GM23338 (cell line): ENCODE data around the gene SOS2. TPM values are rescaled to one million over a fixed set of nuclear protein-coding genes. Genes with fewer than 3 reads are reported as not detected.

Experiments used
- ATAC-seq: fragments of 200-7000 bp; cut with Tn5 transposase; 3 replicates; pipeline ENCODE4 v1.9.1; 2020
- DNase-seq: peaks from one replicate; pipeline ENCODE4 v3.0.0-alpha.2; 2015; ENCODE audit warnings: low spot score
- H2AFZ ChIP-seq: fragments of 200-600 bp; sonication (generic); 2 replicates; pipeline ENCODE4 v1.8.0; 2016; ENCODE audit warnings: antibody characterized with exemption, mild to moderate bottlenecking, moderate library complexity
- H3F3A ChIP-seq: fragments of 200-600 bp; sonication (generic); replicated peaks from 2 replicates; pipeline ENCODE4 v1.8.0; 2017; ENCODE audit warnings: antibody characterized with exemption, mixed run types, low read depth
- H3K27ac ChIP-seq: fragments of 200-600 bp; sonication (generic); 2 replicates; pipeline ENCODE4 v1.6.1; 2016; ENCODE audit warnings: low read depth
- H3K27me3 ChIP-seq: fragments of 200-600 bp; sonication (generic); 2 replicates; pipeline ENCODE4 v1.8.0; 2016; ENCODE audit warnings: mild to moderate bottlenecking, mixed run types, moderate library complexity; ENCODE audit not compliant: insufficient read depth
- H3K36me3 ChIP-seq: fragments of 200-600 bp; sonication (generic); 2 replicates; pipeline ENCODE4 v1.8.0; 2016; ENCODE audit warnings: mild to moderate bottlenecking; ENCODE audit not compliant: insufficient read depth
- H3K4me1 ChIP-seq: fragments of 200-600 bp; sonication (generic); 2 replicates; pipeline ENCODE4 v1.8.0; 2016; ENCODE audit warnings: mild to moderate bottlenecking, moderate library complexity; ENCODE audit not compliant: insufficient read depth
- H3K4me2 ChIP-seq: fragments of 200-600 bp; sonication (generic); 2 replicates; pipeline ENCODE4 v1.7.1; 2017; ENCODE audit warnings: mixed run types
- H3K4me3 ChIP-seq: fragments of 200-600 bp; sonication (generic); 2 replicates; pipeline ENCODE4 v1.6.1; 2016; ENCODE audit warnings: mixed run types
- H3K79me2 ChIP-seq: fragments of 200-600 bp; sonication (generic); replicated peaks from 2 replicates; pipeline ENCODE4 v1.8.0; 2017; ENCODE audit warnings: mild to moderate bottlenecking; ENCODE audit not compliant: insufficient read depth
- H3K9me2 ChIP-seq: fragments of 200-600 bp; sonication (generic); 2 replicates; pipeline ENCODE4 v1.8.0; 2017; ENCODE audit not compliant: insufficient read depth
- H4K20me1 ChIP-seq: fragments of 200-600 bp; sonication (generic); replicated peaks from 2 replicates; pipeline ENCODE4 v1.8.0; 2017; ENCODE audit warnings: mild to moderate bottlenecking; ENCODE audit not compliant: insufficient read depth
- H3K27ac Mint-ChIP-seq: 2 replicates; pipeline ENCODE4 v1.8.0; 2020; ENCODE audit warnings: inconsistent platforms, mild to moderate bottlenecking, moderate library complexity, mixed read lengths
- H3K27me3 Mint-ChIP-seq: 3 replicates; pipeline ENCODE4 v1.8.0; 2022; ENCODE audit warnings: low read depth, mild to moderate bottlenecking, moderate library complexity, mixed read lengths, inconsistent platforms; ENCODE audit not compliant: insufficient read depth, poor library complexity
- H3K36me3 Mint-ChIP-seq: 3 replicates; pipeline ENCODE4 v1.8.0; 2021; ENCODE audit warnings: low read depth, mild to moderate bottlenecking, inconsistent platforms, moderate library complexity, mixed read lengths
- H3K4me1 Mint-ChIP-seq: 3 replicates; pipeline ENCODE4 v1.8.0; 2020; ENCODE audit warnings: mild to moderate bottlenecking, inconsistent platforms, mixed read lengths
- H3K4me3 Mint-ChIP-seq: 3 replicates; pipeline ENCODE4 v1.8.0; 2021; ENCODE audit warnings: moderate library complexity, mild to moderate bottlenecking, inconsistent platforms, mixed read lengths
- H3K9me3 Mint-ChIP-seq: 3 replicates; pipeline ENCODE4 v1.8.0; 2020; ENCODE audit warnings: moderate library complexity, mild to moderate bottlenecking, inconsistent platforms, mixed read lengths
- ETS1 ChIP-seq: IDR thresholded peaks from 2 replicates; pipeline ENCODE4 v1.6.1; 2016; ENCODE audit warnings: antibody characterized with exemption
- EZH2phosphoT487 ChIP-seq: fragments of 200-600 bp; sonication (generic); IDR thresholded peaks from one replicate; pipeline ENCODE4 v1.8.1; 2018; ENCODE audit warnings: antibody characterized with exemption; ENCODE audit not compliant: unreplicated experiment
- JUNB ChIP-seq: IDR thresholded peaks from one replicate; pipeline ENCODE4 v1.6.1; 2016; ENCODE audit warnings: antibody characterized with exemption; ENCODE audit not compliant: unreplicated experiment
- POLR2AphosphoS5 ChIP-seq: IDR thresholded peaks from 2 replicates; pipeline ENCODE4 v1.6.1; 2016; ENCODE audit warnings: antibody characterized with exemption, low read depth
- REST ChIP-seq: IDR thresholded peaks from one replicate; pipeline ENCODE4 v1.6.1; 2018; ENCODE audit warnings: antibody characterized with exemption; ENCODE audit not compliant: unreplicated experiment
- ZNF331 ChIP-seq: fragments of 250-450 bp; sonication (Bioruptor Pico); IDR thresholded peaks from 2 replicates; pipeline ENCODE4 v1.5.0; 2020; ENCODE audit warnings: low read depth, mild to moderate bottlenecking, moderate library complexity
- ZNF462 ChIP-seq: fragments of 250-450 bp; sonication (Bioruptor Pico); IDR thresholded peaks from 2 replicates; pipeline ENCODE4 v1.5.0; 2020; ENCODE audit warnings: mild to moderate bottlenecking, moderate library complexity
- polyA plus RNA-seq: library from polyadenylated mRNA; unstranded; fragments of >200 nt; fragmentation: Nextera tagmentation; extraction: Ambion mirVana; gene quantifications from 2 replicates; pipeline ENCODE4 v1.2.1, GENCODE V29; 2016
- total RNA-seq: library from RNA; depleted of rRNA; stranded (reverse); fragments of >200 nt; shearing (Covaris generic); gene quantifications from 2 replicates; pipeline ENCODE4 v1.2.3, GENCODE V29; 2014

Gene SOS2
- total and polyA plus RNA-seq, 2 experiments from 2014 or later = 3.5 to 11.4 TPM

- H3F3A ChIP-seq = no peaks in the 10 kb centered on the region
- H3K27ac Mint-ChIP-seq = no peak overlapping the region
- H3K4me3 ChIP-seq = no peak overlapping the region
- no peaks in the 10 kb centered on the region for H3K9me2 ChIP-seq
- TF ChIP-seq JUNB (no peak), POLR2AphosphoS5 (no peak), ETS1 (no peak), REST (no peak), EZH2phosphoT487 (no peak), ZNF331 (CRISPR knock-in tag) (no peak)
- H3K36me3 Mint-ChIP-seq = no peaks in the 10 kb centered on the region
- no peak overlapping the region for H2AFZ ChIP-seq
- H3K27me3 ChIP-seq = no peaks in the 10 kb centered on the region
- DNase-seq (no peak), ATAC-seq (no peak)
- no peak overlapping the region for H3K4me3 Mint-ChIP-seq
- peaks cover 16% of the 10 kb centered on the region; the same call in 1 of the 2 replicates for H3K79me2 ChIP-seq
- no peaks in the 10 kb centered on the region for H3K4me1 ChIP-seq
- H3K9me3 Mint-ChIP-seq = no peaks in the 10 kb centered on the region
- no peaks in the 10 kb centered on the region for H3K27me3 Mint-ChIP-seq
- H3K4me1 Mint-ChIP-seq = no peaks in the 10 kb centered on the region
- H3K4me2 ChIP-seq = no peak overlapping the region
- H3K27ac ChIP-seq = no peak overlapping the region
- no peaks in the 10 kb centered on the region for H4K20me1 ChIP-seq
- no peaks in the 10 kb centered on the region for H3K36me3 ChIP-seq
These were observed 21.3 kb downstream of the SOS2 start for GRCh38 chr14:50210074-50210473.

GRCh38 chr14:50198499-50198898 lies 32.9 kb downstream of the SOS2 start:
- Mint-ChIP-seq H3K27me3 (no peaks in the 10 kb centered on the region), H3K36me3 (no peaks in the 10 kb centered on the region), H3K27ac (no peak overlapping the region), H3K4me3 (no peak overlapping the region), H3K9me3 (no peaks in the 10 kb centered on the region), H3K4me1 (no peaks in the 10 kb centered on the region)
- no peak overlapping the region for H2AFZ ChIP-seq
- H3K79me2 ChIP-seq = no peaks in the 10 kb centered on the region
- H3K4me2 ChIP-seq = no peak overlapping the region
- H3K27ac ChIP-seq = no peak overlapping the region
- no peak for DNase-seq
- no peaks in the 10 kb centered on the region for H4K20me1 ChIP-seq
- no peaks in the 10 kb centered on the region for H3K9me2 ChIP-seq
- H3K36me3 ChIP-seq = no peaks in the 10 kb centered on the region
- no peaks in the 10 kb centered on the region for H3F3A ChIP-seq
- no peak overlapping the region for H3K4me3 ChIP-seq
- H3K4me1 ChIP-seq = no peaks in the 10 kb centered on the region
- H3K27me3 ChIP-seq = no peaks in the 10 kb centered on the region
- ATAC-seq = no peak
- no peak for TF ChIP-seq REST
- TF ChIP-seq ZNF462 (CRISPR knock-in tag) = no peak
